Nucleus accumbens (tissue), 56 donors: Measurements from ENCODE around the gene VASN.

ENCODE experiments used
- DNase-seq, 56 donors: peaks; one replicate each; lab custom pipeline; 2025; lab: John Stamatoyannopoulos, UW

Gene VASN

DNA sequence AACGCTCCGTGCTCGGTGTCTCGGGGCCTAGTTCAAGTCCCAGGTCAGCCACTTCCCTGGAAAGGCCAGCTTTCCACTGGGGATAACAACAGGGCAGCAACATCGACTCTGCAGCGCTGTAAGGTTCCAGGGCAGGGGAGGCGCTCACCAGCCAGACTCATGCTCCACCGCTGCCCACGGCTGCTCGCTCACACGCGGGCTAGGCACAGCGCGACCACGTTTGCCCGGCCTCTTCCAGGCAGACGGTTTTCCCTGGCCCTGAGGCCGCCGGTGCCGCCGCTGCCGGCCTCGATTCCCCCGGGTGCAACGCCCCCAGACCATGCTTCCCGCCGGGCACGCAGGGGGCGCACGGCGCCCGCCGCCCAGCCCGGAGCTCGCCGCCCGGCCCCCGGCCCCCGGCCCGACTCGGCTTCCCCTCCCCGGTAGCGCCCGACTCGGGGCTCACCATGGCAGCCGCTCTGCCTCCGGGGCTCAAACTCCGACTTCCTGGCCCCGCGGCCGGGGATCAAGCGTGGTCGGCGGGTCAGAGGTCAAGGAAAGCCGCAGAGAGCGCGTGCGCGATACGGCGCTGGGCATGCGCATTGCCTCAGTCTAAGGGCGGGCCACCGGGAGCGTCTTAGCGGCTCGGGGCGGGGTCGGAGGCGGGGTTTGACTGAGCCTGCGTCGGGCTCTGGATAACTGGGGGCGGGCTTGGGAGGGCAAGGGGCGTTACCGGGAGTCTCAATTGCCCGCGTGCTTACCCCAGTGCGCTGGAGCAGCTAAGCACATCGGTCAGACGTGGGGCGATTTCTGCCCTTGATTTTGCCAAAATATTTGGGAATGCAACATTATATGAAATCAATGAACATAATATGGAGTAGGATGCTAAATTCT is 20.6 kb upstream of the VASN start, which contains the start of gene PAM16:
PAM16 (minus strand) TSS at position 535 of the 873 bp plus-strand sequence; CDS start at position 448, 87 bp downstream.
- peak; percentile 49 to 96 (median 91) for DNase-seq

DNA sequence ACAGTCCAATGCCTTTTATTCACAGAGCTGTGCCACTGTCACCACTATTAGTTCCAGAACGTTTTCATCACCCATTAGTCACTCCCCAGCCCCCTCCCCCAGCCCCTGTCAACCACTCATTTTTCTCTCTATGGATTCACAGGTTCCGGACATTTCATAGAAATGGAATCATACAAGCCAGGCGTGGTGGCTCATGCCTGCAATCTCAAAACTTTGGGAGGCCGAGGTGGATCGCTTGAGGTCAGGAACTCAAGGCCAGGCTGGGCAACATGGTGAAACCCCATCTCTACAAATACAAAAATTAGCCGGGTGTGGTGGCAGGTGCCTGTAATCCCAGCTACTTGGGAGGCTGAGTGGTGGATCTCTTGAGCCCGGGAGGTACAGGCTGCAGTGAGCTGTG is 19.8 kb upstream of the VASN start:
- DNase-seq, result no peak

DNA sequence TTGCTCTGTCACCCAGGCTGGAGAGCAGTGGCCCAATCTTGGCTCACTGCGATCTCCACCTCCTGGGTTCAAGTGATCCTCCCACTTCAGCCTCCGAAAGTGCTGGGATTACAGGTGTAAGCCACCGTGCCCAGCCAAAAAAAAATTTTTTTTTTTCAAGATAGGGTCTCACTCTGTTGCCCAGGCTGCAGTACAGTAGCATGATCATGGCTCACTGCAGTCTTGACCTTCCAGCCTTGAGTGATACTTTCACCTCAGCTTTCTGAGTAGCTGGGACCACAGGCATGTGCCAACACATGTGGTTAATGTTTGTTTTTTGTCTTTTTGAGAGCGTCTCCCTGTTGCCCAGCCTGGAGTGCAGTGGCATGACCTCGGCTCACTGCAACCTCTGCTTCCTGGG is 18.8 kb upstream of the VASN start:
- no peak for DNase-seq

DNA sequence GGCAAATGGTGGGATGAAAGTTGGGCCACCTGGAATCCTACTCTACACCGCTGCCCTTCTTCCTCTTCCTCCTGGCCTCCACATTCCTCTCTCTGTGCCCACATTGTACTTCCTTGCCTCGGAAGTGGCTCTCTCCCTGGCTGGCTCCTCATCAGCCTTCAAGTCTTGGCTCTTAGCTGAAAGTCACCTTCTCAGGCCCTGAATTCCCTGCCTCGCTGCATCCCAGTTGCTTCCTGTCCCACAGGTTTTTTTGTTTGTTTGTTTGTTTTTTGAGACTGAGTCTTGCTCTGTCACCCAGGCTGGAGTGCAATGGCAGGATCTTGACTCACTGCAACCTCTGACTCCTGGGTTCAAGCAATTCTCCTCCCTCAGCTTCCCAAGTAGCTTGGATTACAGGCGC is 18.0 kb upstream of the VASN start:
- no peak for DNase-seq

DNA sequence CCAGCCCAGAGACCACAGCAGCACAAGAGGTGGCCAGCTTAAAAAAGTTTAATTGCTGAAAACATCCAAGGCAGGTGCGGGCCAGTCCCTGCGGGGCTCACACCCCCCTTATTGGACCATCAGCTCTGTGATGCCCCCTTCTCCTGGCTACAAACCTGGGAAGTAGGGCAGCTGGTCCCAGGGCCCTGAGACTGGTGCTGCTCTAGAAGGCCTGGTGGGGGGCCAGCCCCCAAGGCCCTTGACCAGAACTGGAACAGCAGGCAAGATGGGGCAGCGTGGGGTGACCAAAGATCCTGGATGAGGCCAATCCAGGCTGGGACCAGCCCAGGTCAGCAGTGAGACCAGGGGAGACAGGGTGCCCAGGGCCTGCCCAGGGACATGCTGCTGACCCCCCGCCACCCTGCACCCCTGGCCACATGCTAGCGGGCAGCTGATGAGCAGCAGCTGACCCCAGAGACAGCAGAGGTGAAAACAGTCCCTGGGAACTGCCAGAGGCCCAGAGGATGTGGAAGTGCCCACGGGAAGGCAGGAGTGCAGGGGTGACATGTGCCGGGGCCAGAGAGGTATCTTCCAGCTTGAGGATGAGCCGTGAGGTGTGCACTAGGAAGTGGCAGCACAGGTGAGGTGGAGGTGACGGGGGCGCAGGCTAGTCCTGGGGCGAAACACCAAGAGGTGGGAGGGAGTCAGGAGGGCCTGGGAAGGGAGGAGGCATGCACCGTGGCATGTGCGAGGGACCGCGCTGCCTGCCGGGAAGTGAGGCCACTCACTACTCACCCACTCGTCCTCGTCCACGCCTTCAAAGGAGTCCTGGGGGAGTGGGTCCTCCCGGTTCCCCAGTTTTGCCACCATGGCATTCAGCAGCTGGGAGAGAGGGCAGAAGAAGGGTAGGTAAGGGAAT is 16.9 kb upstream of the VASN start:
- DNase-seq, result no peak

DNA sequence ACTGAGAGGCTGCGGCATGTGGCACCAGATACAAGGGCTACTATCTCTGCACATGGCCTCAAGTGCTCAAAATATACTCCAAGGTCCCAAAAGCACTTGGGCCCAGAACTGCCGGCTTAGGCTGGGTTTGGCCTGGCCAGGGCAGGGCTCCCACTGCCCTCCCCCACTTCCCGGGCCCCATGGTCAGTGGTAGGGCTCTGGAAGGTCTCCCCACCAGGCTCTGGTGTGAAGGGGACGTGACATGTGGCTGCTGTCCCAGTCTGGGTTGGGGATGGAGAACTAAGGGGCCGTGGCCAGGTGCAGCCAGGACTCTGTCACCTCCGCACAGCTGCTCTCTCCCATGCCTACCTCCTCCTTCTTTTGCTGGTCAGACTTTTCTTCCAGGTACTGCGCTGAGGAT is 14.8 kb upstream of the VASN start:
- no peak for DNase-seq

DNA sequence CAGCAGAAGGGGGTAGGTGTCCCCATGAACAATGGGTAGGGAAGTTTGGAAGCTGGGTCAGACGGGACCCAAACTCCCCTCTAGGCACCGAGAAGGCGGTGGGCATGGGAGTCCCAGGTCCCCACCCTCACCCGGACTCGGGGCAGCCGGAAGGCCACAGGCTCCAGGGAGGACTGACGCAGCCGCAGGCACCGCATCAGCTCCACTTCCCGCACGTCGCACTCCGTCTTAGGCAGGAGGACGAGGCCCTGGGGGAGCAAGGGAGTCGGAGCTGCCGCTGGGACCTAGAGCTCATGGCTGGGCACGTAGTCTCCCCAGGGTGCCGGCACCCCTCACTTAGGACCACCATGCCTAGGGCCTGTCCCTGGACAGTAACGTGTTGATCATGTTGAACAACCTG is 13.4 kb upstream of the VASN start:
- DNase-seq, result no peak

DNA sequence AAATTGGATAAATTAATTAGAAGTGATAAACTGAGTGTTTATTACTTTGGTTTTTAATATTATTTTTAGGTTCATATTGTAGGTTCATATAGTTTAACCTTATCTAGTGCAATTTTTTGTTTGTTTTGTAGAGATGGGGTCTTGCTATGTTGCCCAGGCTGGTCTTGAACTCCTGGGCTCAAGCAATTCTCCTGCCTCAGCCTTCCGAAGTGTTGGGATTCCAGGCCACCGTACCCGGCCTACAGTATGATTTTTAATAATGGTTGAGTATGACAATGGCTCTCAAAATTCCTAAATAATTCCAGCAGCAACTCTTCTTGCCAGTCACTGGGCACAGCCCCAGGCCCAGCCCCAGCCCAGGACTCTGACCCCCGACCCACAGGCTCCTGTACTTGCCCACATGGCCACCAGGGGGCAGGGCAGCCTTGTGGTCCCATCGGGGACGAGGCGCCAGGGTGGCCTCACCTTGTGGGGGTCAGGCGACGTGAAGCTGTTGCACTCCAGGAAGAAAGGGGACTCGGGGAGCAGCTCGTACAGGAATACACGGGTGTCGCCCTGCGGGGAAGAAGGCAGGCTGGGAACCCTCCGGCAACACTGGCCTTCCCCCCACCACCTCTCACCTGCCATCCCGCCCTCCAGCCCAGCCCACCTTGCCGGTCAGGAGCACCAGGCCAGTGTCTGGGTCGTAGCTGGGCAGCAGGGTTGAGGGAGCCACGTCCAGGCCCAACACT is 12.7 kb upstream of the VASN start:
- DNase-seq, result peak in 33 of 56 donors; percentile 2 to 77 (median 24)

DNA sequence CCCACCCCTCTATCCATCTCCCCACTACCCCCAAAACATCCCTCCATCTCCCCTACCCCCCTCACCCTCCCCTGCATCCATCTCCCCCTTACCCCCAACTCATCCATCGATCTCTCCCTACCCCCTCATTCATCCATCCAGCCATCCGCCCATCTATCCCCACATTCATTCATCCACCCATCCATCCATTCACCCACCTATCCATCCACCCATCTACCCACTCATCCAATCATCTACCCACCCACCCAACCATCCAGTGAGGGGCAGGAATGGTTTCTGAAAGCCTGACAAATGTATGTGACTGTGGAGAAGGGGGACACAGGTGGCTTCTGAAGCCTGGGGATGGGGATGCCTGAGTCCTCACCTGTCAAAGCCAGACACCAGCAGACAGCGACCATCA is 11.7 kb upstream of the VASN start:
- no peak for DNase-seq

DNA sequence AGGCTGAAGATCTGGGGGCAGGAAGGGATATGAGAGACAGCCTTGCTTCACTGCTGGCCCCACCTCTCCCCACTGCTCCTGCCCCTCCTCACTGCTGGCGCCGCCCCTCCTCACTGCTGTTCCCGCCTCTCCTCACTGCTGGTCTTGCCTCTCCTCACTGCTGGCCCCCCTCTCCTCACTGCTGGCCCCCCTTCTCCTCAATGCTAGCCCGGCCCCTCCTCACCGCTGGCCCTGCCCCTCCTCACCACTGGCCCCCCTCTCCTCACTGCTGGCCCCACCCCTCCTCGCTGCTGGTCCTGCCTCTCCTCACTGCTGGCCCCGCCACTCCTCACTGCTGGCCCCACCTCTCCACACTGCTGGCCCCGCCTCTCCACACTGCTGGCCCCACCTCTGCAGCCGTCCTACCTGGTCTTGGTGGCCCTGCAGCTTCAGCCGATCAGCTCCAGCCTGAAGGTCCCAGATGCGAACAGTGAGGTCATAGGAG is 11.1 kb upstream of the VASN start:
- no peak for DNase-seq

DNA sequence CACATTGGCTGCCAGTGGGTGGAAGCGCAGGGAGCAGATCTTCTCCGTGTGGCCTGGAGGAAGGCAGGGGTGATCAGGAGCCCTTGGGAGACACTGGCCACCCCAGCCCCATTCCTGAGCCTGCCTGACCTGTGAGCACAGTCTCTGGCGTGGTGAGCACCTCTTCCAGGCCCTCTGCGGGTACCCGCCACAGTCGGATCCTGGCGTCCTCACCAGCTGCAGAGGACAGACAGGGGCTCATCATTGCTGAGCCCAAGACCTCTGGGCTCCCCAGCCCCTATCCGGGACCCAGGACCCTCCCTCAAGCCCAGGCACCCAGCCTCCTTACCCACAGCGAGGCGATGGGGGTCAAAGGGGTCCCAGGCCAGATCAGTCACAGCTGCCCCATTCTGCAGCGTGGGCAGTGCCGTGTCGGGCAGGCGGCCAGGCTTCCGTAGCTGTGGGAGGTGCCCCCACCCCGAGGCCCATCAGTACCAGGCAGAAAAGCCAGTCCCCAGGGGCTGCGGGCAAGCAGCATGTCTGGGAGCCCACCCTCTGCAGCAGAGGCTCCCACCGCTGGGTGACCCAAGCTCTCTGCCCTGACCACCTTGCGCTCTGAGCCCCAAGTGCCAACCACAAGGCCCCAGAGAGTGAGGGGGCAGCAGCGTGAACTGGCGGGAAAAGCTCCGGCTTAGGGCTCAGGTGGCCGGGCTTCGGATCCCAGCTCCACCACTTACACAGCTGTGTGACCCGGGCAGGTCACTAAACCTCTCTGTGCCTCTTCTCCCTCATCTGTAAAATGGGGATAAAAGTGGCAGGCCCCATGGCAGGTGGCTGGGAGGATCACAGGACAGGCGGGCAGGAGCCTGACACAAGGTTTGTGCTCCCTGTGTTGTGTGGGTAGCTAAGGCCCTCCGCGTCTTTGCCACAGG is 10.4 kb upstream of the VASN start:
- DNase-seq, result no peak

DNA sequence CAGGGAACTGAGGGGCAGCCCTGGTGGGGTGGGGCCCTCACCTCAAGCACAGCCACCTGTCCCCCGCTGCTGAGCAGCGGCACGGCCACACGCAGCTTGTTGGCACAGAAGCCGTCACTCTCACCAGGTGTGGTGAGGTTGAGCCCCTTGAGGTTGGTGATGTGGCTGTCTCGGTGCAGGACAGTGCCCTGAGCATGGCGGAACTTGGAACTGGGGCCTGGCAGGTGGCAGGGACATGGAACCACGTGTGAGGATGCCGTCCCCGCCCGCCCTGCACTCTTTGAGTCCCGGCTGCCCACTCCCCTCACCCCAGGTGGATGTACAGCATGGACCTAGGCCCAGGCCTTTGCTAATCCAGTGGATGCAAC is 9.7 kb upstream of the VASN start:
- DNase-seq, result no peak

DNA sequence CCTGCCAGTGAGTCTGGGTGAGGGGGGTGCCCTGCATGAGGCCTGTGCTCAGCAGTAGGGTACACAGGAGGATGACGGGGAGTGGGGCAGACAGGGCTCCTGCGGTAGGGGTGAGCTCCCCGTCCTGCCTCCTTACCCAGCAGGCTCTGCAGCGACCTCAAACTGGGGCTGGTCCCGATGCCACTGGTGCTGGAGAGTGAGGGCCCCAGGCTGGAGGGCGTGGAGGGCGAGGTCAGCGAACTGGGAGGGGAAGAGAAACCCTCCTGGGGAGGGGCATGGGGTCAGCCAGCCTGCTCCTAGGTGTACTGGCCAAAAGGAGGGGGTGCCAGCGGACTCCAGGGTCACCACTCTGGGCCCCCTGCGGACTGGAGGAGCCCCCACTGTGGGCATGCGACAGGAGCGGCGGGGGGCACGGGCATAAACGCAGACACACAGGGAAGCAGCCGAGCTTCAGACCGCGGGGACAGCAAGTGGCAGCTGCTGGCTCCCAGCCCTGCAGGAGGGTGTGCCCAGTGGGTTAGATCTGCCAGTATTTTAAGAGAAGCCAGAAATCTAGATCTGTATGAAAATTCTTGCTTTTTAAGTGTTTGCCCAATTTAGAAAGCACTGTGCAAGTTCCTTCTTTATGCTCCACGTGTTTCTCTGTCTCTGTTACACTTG is 9.0 kb upstream of the VASN start:
- peak in 1 of 56 donors; percentile 16 for DNase-seq

DNA sequence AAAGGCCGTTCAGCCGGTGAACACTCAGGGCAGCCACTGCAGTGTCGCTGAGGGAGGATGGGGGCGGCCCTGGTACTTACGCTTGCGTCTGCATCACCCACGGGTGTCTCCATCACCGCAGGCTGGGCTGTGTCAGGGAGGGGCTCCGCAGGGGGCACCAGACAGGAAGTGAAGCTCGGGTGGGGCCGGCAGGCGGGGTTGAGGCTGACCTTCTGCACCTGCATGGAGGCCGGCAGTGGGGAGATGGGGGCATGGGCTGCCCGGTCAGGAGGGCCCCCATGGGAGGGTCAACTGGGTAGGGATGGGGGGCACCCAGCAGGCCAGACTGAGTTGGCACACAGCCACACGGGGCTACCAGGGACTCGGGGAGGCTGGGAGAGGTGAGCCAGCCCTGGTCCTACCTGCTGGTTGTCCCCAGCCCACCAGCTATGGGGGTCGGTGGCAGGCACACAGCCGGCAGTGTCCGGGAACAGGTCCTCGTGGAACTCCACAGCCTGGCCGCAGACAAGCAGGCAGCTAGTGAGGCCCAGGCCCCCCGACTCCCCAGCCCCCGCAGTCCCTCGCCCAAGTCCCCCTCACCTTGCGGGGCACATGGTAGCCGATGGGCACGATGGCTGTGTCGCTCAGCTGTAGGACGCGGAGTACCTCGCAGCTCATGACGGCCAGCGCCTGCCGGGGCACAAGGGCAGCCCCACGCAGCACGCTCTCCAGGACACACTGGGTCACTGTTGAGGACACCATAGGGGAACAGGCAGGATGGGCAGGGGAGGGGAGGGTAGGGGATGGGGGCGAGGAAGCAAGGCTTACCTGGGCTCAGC is 7.2 kb upstream of the VASN start:
- no peak for DNase-seq

DNA sequence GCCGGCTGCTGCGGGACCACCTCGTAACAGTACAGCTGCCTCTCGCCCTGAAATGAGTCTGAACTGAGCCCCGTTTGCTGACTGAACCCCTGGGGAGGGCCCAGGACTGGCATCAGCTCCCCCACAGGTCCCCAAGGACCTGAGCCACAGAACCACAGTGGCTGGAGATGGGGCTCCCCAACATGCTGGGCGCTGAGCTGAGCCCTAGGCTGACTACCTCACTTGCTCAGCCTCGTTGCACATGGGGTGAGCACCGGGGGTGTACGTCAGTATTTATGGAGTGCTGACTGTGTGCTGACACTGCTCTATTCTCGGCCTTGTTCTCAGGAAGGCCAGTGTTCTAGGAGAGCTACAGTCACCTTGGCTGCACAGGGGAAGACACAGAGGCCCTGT is 6.6 kb upstream of the VASN start:
- DNase-seq, result no peak

DNA sequence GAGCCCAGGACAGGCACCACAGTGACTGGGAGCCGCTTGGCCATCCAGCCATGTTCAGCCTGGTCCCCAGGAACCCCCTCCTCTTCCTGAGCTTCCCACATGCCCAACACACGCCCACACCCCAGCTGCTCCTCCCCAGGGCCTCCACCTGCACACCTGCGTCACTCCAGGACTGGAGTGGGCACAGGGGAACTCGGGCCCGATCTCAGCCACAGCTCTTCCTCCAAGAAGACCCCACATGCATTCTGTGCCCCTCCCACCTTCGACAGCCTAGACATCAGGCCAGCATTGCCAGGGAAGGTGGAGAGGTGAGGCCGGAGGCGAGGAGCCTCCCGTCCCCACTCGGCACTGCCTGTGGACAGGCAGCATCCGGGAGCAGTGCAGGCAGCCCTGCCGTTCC is 6.0 kb upstream of the VASN start:
- DNase-seq, result no peak

DNA sequence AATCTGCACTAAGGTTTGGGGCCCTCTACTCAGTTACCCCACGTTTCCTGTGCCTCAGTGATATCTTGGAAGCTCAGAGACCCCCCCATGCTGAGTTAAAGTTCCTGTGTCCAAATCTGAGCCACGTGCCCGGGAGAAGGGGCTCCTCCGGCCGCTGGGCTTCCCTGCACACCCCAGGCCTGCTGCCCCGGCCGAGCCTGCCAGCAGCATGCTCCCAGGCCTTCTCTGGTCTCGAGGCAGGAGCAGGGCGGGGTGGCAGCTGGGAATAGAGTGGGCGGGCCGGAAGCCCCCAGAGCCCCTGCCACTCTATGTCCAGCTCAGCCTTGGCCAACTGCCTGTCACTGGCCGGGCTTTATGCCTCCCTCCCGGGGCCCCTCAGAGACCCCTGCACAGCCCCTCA is 5.6 kb upstream of the VASN start:
- no peak for DNase-seq

DNA sequence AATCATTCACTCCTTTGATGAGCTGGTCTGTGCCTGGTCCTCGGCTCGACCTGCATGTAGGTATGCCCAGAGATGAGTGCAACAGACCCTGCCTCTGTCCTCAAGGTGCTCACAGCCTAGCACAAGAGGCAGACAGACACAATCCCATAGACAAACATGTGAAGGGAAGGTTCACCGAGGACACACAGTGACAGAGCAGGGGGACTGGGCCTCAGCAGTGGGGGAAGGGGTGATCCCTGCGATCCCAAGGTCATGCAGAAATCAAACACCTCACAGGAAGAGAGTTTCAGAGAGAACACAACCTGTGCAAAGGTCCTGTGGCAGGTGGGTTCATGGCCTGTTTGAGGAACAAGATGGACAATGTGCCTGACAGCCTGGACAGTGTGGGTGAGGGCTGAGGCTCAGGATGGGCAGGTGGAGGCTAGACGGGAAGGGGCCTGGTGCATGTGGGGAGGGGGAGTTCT is 4.2 kb upstream of the VASN start:
- DNase-seq, result no peak
